Mucosa of rectum (tissue), 2 donors: ENCODE data around the gene IL17RC.

ENCODE experiments used
- H3K27ac ChIP-seq, 2 donors: one replicate each; pipeline ENCODE4 v1.7.0; 2013; ENCODE audit warnings: inconsistent platforms in 2 of 2, low read depth in 2 of 2, low read length in 2 of 2
- H3K27me3 ChIP-seq, 2 donors: one replicate each; pipeline ENCODE4 v1.7.0; 2013; ENCODE audit warnings: low read length in 2 of 2; ENCODE audit not compliant: control insufficient read depth in 2 of 2, insufficient read depth in 2 of 2
- H3K36me3 ChIP-seq, 2 donors: one replicate each; pipeline ENCODE4 v1.7.0; 2013; ENCODE audit warnings: low read length in 2 of 2; ENCODE audit not compliant: control insufficient read depth in 2 of 2, insufficient read depth in 2 of 2
- H3K4me1 ChIP-seq, 2 donors: one replicate each; pipeline ENCODE4 v1.7.0; 2013; ENCODE audit warnings: low read length in 2 of 2, mild to moderate bottlenecking in 1 of 2; ENCODE audit not compliant: control insufficient read depth in 2 of 2, insufficient read depth in 2 of 2
- H3K4me3 ChIP-seq, 2 donors: one replicate each; pipeline ENCODE4 v1.7.0; 2013; ENCODE audit warnings: low read length in 2 of 2
- H3K9ac ChIP-seq, 2 donors: one replicate each; pipeline ENCODE4 v1.7.0; 2013; ENCODE audit warnings: low read length in 2 of 2, low read depth in 1 of 2, mild to moderate bottlenecking in 1 of 2
- H3K9me3 ChIP-seq, 2 donors: one replicate each; pipeline ENCODE4 v1.7.0; 2013; ENCODE audit warnings: low read length in 2 of 2; ENCODE audit not compliant: control insufficient read depth in 2 of 2
- donor health status: healthy.
- donor health status: Normal muscosa, but diverticular disease.

IL17RC gene

DNA sequence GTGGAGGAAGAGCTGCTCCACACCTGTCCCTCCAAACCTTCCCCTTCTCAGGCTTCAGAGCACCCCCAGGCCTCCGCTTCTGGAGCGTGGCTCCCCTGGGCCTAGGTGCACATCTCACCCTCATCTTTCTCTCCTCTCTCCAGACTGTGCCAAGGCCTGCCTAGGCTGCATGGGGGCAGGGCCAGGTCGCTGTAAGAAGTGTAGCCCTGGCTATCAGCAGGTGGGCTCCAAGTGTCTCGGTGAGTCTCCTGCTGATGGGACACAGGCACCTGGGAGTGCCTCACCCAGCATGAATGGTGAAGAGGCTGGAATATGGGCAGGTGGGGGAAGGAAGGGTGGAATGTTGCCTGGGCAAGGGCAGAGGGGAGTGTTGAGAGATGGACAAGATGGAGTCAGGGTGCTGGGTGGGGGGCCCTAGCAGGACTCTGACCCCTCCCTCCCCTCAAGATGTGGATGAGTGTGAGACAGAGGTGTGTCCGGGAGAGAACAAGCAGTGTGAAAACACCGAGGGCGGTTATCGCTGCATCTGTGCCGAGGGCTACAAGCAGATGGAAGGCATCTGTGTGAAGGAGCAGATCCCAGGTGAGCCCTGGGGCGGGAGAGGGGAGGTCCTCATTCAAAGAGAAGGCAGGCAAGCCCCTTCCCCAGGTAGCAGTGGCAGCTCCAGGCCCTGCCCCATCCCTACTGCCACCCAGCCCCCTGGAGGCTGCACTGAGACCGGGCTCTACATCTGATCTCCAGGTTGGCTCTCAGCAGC, 26.2 kb downstream of the IL17RC start:
- H3K27ac ChIP-seq: no peak overlapping the region
- peaks cover 19 to 21% of the 10 kb centered on the region in 2 donors for H3K36me3 ChIP-seq
- no peak overlapping the region for H3K9ac ChIP-seq

DNA sequence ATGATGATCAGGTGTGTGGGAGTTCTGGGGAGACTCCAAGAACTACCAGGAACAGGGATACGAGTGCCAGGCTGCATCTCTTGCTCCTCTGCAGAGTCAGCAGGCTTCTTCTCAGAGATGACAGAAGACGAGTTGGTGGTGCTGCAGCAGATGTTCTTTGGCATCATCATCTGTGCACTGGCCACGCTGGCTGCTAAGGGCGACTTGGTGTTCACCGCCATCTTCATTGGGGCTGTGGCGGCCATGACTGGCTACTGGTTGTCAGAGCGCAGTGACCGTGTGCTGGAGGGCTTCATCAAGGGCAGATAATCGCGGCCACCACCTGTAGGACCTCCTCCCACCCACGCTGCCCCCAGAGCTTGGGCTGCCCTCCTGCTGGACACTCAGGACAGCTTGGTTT, 27.4 kb downstream of the IL17RC start:
- no peak overlapping the region for H3K4me3 ChIP-seq
- H3K27ac ChIP-seq: no peak overlapping the region
- peaks cover 18 to 19% of the 10 kb centered on the region in 2 donors for H3K36me3 ChIP-seq
- no peaks in the 10 kb centered on the region for H3K9me3 ChIP-seq
- H3K4me1 ChIP-seq: peaks cover 0 to 10% of the 10 kb centered on the region in 2 donors
- no peaks in the 10 kb centered on the region for H3K27me3 ChIP-seq
- no peak overlapping the region for H3K9ac ChIP-seq

More for the DNA sequence above, 26.2 kb downstream of the IL17RC start:
- Histone ChIP-seq H3K27me3 (no peaks in the 10 kb centered on the region), H3K4me1 (peaks cover 0 to 9% of the 10 kb centered on the region in 2 donors), H3K4me3 (no peak overlapping the region), H3K9me3 (no peaks in the 10 kb centered on the region)

DNA sequence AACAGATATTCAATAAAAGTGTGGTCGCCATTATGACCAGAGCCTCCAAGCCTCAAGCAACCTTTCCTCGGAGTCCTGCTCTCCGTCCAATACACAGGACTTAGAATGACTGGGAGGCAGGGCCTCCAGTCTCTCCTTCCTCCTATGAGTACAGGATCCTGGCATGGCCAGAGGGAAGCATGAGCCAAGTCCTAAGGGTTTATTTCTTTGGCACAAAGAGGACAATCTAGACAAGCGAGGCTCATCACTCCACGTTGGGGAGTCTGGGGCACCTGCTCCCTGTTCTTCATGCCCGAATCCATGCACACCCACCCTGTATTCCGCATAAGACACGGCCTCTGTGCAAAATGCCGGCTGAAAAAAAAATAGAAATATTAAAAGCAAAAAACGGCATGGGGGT, 28.5 kb downstream of the IL17RC start:
- no peak overlapping the region for H3K9ac ChIP-seq
- H3K4me1 ChIP-seq: peaks cover 0 to 10% of the 10 kb centered on the region in 2 donors
- peaks cover 18 to 19% of the 10 kb centered on the region in 2 donors for H3K36me3 ChIP-seq
- H3K27me3 ChIP-seq: no peaks in the 10 kb centered on the region
- H3K4me3 ChIP-seq: no peak overlapping the region
- H3K27ac ChIP-seq: no peak overlapping the region
- no peaks in the 10 kb centered on the region for H3K9me3 ChIP-seq

DNA sequence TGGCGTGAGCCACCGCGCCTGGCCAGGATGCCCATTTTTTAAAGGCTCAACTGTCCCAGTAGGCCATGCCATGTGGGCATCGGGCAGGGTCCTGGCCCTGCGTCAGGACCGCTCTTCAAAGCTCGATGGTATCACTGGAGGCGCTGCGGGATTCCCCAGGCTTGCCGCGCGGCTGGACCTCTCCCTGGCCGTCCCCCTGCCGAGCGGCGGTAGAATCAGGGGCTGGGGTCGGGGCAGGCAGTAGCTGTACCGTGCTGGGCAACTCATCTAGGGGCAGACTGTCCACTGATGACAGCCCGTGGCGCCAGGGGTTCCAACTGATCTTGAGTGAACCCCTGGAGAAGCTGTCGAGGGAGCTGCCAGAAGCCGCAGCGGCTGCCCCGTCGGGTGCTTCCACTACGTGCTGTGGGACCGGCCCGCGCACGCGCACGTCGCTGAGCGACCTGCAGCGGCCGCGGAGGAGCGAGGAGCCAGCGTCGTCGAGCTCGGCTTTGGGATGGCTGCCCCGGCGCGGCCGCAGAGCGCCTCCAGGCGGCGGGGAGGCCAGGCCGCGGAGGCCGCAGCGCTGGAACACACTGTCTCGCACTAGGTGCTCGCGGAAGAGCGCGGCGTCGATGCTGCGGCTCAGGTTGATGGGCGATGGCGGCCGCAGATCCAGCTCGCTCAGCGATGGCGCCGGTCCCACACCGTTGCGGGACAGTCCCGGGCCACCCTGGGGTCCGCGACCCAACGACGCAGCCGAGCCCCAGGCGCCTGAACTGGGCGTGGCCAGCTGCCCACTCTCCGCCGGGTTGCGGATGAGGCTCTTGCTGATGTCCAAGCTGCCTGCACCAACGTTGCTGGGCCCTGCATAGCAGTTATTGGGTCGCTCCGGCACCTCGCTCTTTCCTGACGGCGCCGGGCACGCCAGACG, 29.5 kb downstream of the IL17RC start:
- peaks cover under 1 to 10% of the 10 kb centered on the region in 2 donors for H3K4me1 ChIP-seq
- H3K27ac ChIP-seq: peak overlapping the region; percentile 48 to 65
- H3K4me3 ChIP-seq: peak overlapping the region; percentile 72 to 75
- peaks cover 13 to 15% of the 10 kb centered on the region in 2 donors for H3K36me3 ChIP-seq
- H3K9ac ChIP-seq: peak overlapping the region; percentile 56 to 63
- no peaks in the 10 kb centered on the region for H3K9me3 ChIP-seq
- no peaks in the 10 kb centered on the region for H3K27me3 ChIP-seq

DNA sequence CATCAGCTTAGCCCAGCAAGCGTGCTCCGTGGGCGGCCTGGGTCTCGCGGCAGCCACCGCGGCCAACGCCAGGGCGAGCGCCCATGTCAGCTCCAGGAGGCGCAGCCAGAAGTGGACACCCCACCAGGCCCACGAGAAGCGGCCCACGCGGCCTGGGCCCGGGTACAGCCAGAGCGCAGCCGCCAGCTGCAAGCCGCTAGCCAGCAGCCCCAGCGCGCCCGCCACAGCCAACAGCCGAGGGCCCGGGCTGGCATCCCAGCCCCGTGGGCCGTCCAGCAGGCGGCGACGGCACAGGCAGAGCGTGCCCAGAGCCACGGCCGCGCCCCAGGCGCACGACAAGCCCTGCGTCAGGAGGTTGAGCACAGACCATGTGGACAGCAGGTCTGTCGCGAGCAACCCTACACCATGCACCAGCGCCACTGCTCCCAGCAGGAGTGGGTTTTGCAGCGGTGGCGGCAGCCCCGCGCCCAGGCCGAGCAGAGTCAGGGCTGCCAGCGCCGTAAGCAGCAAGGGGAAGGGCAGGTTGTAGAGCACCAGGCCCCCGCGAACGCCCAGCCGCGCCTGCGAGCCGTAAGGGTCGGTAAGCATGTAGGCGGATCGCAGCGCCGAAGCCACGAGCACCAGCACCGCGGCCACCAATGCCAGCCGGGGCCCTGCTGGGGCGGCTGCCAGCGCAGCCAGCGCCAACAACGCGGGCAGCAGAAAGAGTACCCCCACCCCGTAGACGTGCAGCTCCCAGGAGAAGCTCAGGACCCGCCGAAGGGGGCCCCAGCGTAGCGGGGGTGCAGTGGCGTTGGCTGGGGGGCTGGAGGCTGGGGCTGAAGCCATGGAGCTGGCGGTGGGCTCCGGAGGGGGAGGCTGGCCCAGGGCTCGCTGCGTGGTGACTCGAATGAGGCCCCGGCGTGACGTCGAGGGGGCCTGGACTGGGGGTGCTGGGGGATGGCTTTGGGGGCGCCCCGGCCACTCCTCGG, 30.4 kb downstream of the IL17RC start:
- Histone ChIP-seq H3K27ac (peak overlapping the region; percentile 48 to 65), H3K27me3 (no peaks in the 10 kb centered on the region), H3K36me3 (peaks cover 11 to 13% of the 10 kb centered on the region in 2 donors), H3K9me3 (no peaks in the 10 kb centered on the region), H3K9ac (peak overlapping the region; percentile 41 to 58), H3K4me1 (peaks cover 7 to 16% of the 10 kb centered on the region in 2 donors), H3K4me3 (peak overlapping the region; percentile 72 to 75)

DNA sequence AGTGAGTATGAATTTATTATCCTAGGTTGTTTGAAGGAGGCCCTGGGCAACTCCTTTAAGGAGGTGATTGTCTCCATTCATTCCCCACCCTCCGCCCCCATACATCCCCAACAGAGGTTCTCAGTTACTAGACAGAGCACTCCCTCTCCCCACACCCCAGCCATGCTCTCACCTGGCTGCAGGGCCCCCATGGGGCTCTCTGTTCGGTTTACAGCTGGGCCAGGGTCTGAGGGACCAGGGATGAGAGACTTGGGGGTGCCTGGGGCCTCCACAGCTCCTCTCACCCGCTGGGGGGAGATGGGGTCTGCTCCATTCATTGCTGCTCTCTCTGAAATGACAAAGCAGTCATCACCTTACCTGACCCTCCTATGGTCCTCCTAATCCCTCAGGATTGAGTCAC, 31.7 kb downstream of the IL17RC start:
- peaks cover 7 to 16% of the 10 kb centered on the region in 2 donors for H3K4me1 ChIP-seq
- H3K36me3 ChIP-seq: peaks cover 2 to 5% of the 10 kb centered on the region in 2 donors
- no peaks in the 10 kb centered on the region for H3K9me3 ChIP-seq
- H3K9ac ChIP-seq: no peak overlapping the region
- H3K27me3 ChIP-seq: no peaks in the 10 kb centered on the region
- H3K4me3 ChIP-seq: no peak overlapping the region
- H3K27ac ChIP-seq: no peak overlapping the region

DNA sequence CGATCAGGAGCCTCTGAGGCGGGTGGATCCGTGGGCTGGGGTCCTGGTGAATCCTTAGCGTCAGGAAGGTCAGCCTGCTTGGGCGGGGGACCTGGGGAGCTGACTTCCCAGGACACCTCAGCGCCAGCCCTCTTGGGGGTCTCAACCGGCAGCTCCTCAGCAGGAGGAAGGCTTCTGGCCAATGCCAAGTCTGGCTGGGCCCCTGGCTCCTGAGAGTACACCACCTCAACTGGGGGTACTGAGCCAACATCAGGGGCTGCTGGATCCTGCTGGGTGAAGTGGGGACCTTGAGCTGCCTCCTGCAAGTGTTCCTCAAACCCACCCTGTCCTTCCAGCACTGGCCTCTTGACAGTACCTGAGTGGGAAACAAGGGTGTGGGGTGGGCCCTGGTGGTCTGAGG, 32.2 kb downstream of the IL17RC start:
- Histone ChIP-seq H3K27ac (no peak overlapping the region), H3K4me3 (no peak overlapping the region), H3K9ac (no peak overlapping the region), H3K4me1 (peaks cover 7 to 16% of the 10 kb centered on the region in 2 donors), H3K9me3 (no peaks in the 10 kb centered on the region), H3K36me3 (peaks cover 0 to 3% of the 10 kb centered on the region in 2 donors), H3K27me3 (no peaks in the 10 kb centered on the region)

DNA sequence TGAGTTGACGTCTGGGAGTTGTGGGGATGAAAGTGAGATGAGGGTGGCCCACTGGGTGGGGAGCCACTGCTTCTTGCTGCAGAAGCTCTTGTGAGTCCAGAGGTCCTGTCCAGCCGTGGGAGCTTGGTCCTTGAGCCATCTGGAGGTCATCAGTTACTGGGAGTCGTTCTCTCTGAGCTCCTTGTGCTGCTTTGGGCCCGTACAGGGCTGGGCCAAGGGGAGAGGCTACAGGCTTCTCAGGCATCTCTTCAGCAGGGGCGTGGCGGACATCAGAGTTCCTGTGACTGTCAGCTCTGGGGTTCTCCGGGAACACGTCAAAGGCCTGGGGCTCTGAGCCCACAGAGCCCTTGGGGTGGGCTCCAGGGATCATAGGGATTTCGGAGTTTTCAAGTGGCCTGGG, 32.7 kb downstream of the IL17RC start:
- Histone ChIP-seq H3K4me3 (no peak overlapping the region), H3K36me3 (no peaks in the 10 kb centered on the region), H3K9ac (no peak overlapping the region), H3K4me1 (peaks cover 7 to 16% of the 10 kb centered on the region in 2 donors), H3K27ac (no peak overlapping the region), H3K9me3 (no peaks in the 10 kb centered on the region), H3K27me3 (no peaks in the 10 kb centered on the region)

DNA sequence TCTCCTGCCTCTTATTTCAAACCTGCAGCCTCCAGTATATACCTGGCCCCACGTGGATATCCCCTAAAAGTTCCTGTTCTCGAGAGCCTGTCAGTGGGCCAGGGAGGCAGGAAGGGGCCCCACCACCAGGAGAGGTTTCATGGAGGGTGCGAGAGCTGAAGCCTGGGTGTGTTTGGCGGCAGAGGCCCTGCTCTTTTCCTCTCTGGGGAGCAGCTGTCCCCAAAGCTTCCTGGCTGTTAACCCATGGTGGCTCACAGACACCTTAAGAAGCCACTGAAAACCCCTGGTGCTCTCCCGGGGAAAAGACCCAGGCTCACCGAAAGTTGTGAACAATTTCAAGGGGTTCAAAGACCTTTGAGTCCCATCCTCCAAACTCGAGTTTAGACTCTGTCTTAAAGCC, 34.2 kb downstream of the IL17RC start:
- no peak overlapping the region for H3K4me3 ChIP-seq
- H3K27ac ChIP-seq: no peak overlapping the region
- H3K9me3 ChIP-seq: no peaks in the 10 kb centered on the region
- H3K27me3 ChIP-seq: no peaks in the 10 kb centered on the region
- H3K9ac ChIP-seq: no peak overlapping the region
- H3K4me1 ChIP-seq: peaks cover 7 to 16% of the 10 kb centered on the region in 2 donors
- H3K36me3 ChIP-seq: no peaks in the 10 kb centered on the region
